ENCODE measurements around the gene ANKMY1. TPM values are rescaled to one million over a fixed set of nuclear protein-coding genes. Genes with fewer than 3 reads are reported as not detected.
"Not testable (repeated sequence)": the region's sequence is repeated elsewhere in the genome, so short reads cannot be mapped to it uniquely, and the experiment has no call there.

ANKMY1 gene
- total and polyA plus RNA-seq, 9 donors, result 5.2 to 10.8 (median 7.7) TPM

DNA sequence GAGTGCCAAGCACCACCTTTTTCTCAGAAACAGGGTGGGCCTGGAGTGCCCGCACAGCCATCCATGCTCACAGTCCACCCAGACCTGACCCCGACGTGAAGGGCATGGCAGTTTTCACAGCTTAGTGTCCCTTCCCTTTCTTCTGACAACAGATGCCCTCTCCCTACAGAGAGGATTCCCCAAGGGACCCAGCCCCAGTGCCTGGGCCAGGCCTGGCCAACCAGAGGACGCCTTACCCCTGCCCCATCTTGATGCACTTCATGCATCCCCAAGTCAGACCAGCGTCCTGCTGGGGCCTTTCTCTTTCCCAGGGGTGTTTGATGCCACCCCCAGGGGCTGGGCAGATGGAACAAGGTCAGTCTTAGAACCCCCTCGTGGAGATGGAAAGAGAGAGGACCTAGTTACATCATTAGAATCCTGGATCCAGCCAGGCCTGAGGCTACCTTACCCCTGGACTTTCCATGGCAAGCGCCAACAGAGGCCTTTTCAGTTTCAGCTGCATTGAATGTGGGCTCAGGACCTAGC lies 3.8 kb downstream of the ANKMY1 start:
- Histone ChIP-seq H3K4me1 (ENCODE audit: control insufficient read depth, insufficient read depth, low read length) (peaks cover 20% of the 10 kb centered on the region), H3K36me3 (ENCODE audit: control insufficient read depth, insufficient read depth, low read length) (peaks cover 23% of the 10 kb centered on the region)
- no peak for DNase-seq

GRCh38 chr2:240551811-240552210 lies 6.0 kb downstream of the ANKMY1 start:
- WGBS (ENCODE audit: insufficient coverage), result no CpG with 5 or more reads among the region's 1 CpG
- no peak for DNase-seq
- no peaks in the 10 kb centered on the region for H3K27me3 ChIP-seq (ENCODE audit: control insufficient read depth, insufficient read depth, low read length)
- H3K4me3 ChIP-seq (ENCODE audit: low read length), result no peak overlapping the region
- H3K36me3 ChIP-seq (ENCODE audit: control insufficient read depth, insufficient read depth, low read length), result peaks cover 23% of the 10 kb centered on the region
- H3K9me3 ChIP-seq (replicated peaks; ENCODE audit: control insufficient read depth, low read depth, low read length), result peaks cover 2% of the 10 kb centered on the region
- H3K27ac ChIP-seq (ENCODE audit: low read length), result no peak overlapping the region
- peaks cover 4% of the 10 kb centered on the region for H3K4me1 ChIP-seq (ENCODE audit: control insufficient read depth, insufficient read depth, low read length)

More for the DNA sequence above, 3.8 kb downstream of the ANKMY1 start:
- H3K27ac ChIP-seq (ENCODE audit: low read length), result no peak overlapping the region
- WGBS (ENCODE audit: insufficient coverage), result 90% methylated on average over 5 of the region's 7 CpGs
- H3K9me3 ChIP-seq (replicated peaks; ENCODE audit: control insufficient read depth, low read depth, low read length), result peaks cover 2% of the 10 kb centered on the region
- no peak overlapping the region for H3K4me3 ChIP-seq (ENCODE audit: low read length)
- H3K27me3 ChIP-seq (ENCODE audit: control insufficient read depth, insufficient read depth, low read length), result peaks cover 4% of the 10 kb centered on the region

DNA sequence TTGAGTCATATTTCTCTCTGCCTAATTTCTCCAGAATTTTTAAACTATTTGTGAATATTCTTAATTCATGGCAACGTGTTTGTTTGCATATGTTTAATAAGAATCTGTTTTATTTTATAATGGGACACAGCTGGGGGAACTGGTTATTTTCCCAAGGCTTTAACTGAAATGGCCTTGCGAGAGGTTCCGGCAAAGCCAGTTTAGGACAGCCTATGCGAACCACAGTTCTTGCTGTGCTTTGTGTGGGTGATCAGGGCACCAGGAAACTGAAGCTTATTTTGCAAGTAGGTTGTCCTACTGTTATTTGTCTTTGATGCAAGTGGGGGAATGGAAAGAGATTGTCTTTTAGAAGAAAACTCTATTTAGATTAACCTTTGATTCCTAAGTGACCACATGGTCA lies 6.5 kb downstream of the ANKMY1 start:
- peaks cover 23% of the 10 kb centered on the region for H3K36me3 ChIP-seq (ENCODE audit: control insufficient read depth, insufficient read depth, low read length)
- peaks cover 2% of the 10 kb centered on the region for H3K9me3 ChIP-seq (replicated peaks; ENCODE audit: control insufficient read depth, low read depth, low read length)
- no peak overlapping the region for H3K4me3 ChIP-seq (ENCODE audit: low read length)
- H3K27me3 ChIP-seq (ENCODE audit: control insufficient read depth, insufficient read depth, low read length), result no peaks in the 10 kb centered on the region
- H3K4me1 ChIP-seq (ENCODE audit: control insufficient read depth, insufficient read depth, low read length), result peaks cover 3% of the 10 kb centered on the region
- WGBS (ENCODE audit: insufficient coverage), result 96% methylated on average over 3 of the region's 4 CpGs
- no peak for DNase-seq
- H3K27ac ChIP-seq (ENCODE audit: low read length), result no peak overlapping the region

DNA sequence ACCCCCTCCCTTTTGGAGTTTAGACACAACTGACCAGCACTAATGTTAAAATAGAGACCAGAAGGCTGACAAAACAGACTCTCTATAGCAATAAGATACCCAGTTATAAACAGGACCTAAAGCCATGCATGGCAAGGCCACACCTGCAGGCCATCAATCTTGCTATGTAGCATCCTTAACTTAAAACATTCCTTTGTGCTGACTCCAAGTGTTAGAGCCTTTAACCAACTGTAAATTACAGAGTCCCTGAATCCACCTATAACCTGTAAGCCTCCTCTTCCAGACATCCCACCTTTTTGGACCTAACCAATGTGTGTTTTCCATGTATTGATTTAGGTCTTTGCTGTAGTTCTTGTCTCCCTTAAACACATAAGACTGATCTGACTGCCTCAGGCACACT lies 17.9 kb downstream of the ANKMY1 start:
- DNase-seq, result no peak
- Histone ChIP-seq H3K4me3 (ENCODE audit: low read length) (no peak overlapping the region), H3K27ac (ENCODE audit: low read length) (no peak overlapping the region), H3K4me1 (ENCODE audit: control insufficient read depth, insufficient read depth, low read length) (no peaks in the 10 kb centered on the region), H3K9me3 (replicated peaks; ENCODE audit: control insufficient read depth, low read depth, low read length) (no peaks in the 10 kb centered on the region), H3K36me3 (ENCODE audit: control insufficient read depth, insufficient read depth, low read length) (peaks cover 14% of the 10 kb centered on the region), H3K27me3 (ENCODE audit: control insufficient read depth, insufficient read depth, low read length) (no peaks in the 10 kb centered on the region)

DNA sequence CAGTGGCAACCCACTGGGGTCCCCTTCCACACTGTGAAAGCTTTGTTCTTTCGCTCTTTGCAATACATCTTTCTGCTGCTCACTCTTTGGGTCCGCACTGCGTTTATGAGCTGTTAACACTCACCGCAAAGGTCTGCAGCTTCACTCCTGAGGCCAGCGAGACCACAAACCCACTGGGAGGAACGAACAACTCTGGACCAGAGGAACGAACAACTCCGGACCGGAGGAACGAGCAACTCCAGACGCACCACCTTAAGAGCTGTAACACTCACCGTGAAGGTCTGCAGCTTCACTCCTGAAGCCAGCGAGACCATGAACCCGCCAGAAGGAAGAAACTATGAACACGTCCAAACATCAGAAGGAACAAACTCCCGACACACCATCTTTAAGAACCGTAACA lies 18.7 kb downstream of the ANKMY1 start:
- not testable (repeated sequence) for H3K4me3 ChIP-seq (ENCODE audit: low read length); H3K27ac ChIP-seq (ENCODE audit: low read length); DNase-seq; H3K4me1 ChIP-seq (ENCODE audit: control insufficient read depth, insufficient read depth, low read length); H3K27me3 ChIP-seq (ENCODE audit: control insufficient read depth, insufficient read depth, low read length); H3K9me3 ChIP-seq (replicated peaks; ENCODE audit: control insufficient read depth, low read depth, low read length)
- H3K36me3 ChIP-seq (ENCODE audit: control insufficient read depth, insufficient read depth, low read length), result peaks cover 14% of the 10 kb centered on the region
- WGBS (ENCODE audit: insufficient coverage), result 96% methylated on average over 15 of the region's 17 CpGs

- no peaks in the 10 kb centered on the region for H3K27me3 ChIP-seq (ENCODE audit: control insufficient read depth, insufficient read depth, low read length)
- peaks cover 14% of the 10 kb centered on the region for H3K36me3 ChIP-seq (ENCODE audit: control insufficient read depth, insufficient read depth, low read length)
- H3K9me3 ChIP-seq (replicated peaks; ENCODE audit: control insufficient read depth, low read depth, low read length), result no peaks in the 10 kb centered on the region
- WGBS (ENCODE audit: insufficient coverage), result 90% methylated on average over 35 of the region's 43 CpGs
- DNase-seq, result no peak
- no peaks in the 10 kb centered on the region for H3K4me1 ChIP-seq (ENCODE audit: control insufficient read depth, insufficient read depth, low read length)
- H3K4me3 ChIP-seq (ENCODE audit: low read length), result no peak overlapping the region
- no peak overlapping the region for H3K27ac ChIP-seq (ENCODE audit: low read length)
These were observed 19.6 kb downstream of the ANKMY1 start for GRCh38 chr2:240538031-240538780.

DNA sequence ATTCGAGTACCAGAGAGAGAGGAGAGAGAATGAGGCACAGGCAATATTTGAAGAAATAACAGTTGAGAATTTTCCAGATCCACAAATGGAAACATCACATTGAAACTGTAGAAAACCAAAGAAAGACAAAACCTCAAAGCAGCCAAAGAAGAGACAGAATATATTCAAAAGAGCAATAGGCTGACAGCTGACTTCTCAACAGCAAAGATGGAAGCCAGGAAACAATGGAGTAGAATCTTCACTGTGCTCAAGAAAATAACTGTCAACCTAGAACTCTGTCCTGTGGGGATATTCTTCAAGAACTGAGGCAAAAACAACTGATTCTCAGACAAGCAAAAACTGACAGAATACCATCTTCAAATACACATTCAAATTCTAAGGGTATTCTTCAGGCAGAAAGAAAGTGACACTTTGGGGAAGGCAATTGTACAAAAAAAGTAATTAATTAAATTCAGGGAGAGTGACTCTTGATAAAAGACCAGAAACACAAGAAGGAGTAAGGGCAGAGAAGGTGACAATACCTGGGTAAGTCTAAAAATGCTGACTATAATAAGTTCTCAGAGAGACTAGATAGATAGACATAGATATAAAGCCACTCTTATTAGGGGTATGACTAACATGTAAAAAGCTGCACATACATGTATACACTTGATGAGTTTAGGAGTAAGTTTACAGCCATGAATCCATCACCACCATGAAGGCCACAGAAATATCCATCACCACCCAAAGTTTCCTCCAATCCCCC lies 25.6 kb downstream of the ANKMY1 start:
- WGBS (ENCODE audit: insufficient coverage), result no CpG with 5 or more reads among the region's 1 CpG
- peaks cover 29% of the 10 kb centered on the region for H3K9me3 ChIP-seq (replicated peaks; ENCODE audit: control insufficient read depth, low read depth, low read length)
- H3K4me1 ChIP-seq (ENCODE audit: control insufficient read depth, insufficient read depth, low read length), result no peaks in the 10 kb centered on the region
- DNase-seq, result no peak
- no peak overlapping the region for H3K27ac ChIP-seq (ENCODE audit: low read length)
- H3K36me3 ChIP-seq (ENCODE audit: control insufficient read depth, insufficient read depth, low read length), result peaks cover 6% of the 10 kb centered on the region
- H3K4me3 ChIP-seq (ENCODE audit: low read length), result no peak overlapping the region
- no peaks in the 10 kb centered on the region for H3K27me3 ChIP-seq (ENCODE audit: control insufficient read depth, insufficient read depth, low read length)

GRCh38 chr2:240531038-240531437 lies 26.8 kb downstream of the ANKMY1 start:
- no peak overlapping the region for H3K4me3 ChIP-seq (ENCODE audit: low read length)

GRCh38 chr2:240530181-240530580 lies 27.6 kb downstream of the ANKMY1 start:
- peaks cover 15% of the 10 kb centered on the region for H3K36me3 ChIP-seq (ENCODE audit: control insufficient read depth, insufficient read depth, low read length)
- WGBS (ENCODE audit: insufficient coverage), result 85% methylated on average over 6 of the region's 7 CpGs
- no peaks in the 10 kb centered on the region for H3K4me1 ChIP-seq (ENCODE audit: control insufficient read depth, insufficient read depth, low read length)
- H3K4me3 ChIP-seq (ENCODE audit: low read length), result no peak overlapping the region
- H3K9me3 ChIP-seq (replicated peaks; ENCODE audit: control insufficient read depth, low read depth, low read length), result peaks cover 29% of the 10 kb centered on the region
- no peaks in the 10 kb centered on the region for H3K27me3 ChIP-seq (ENCODE audit: control insufficient read depth, insufficient read depth, low read length)
- no peak overlapping the region for H3K27ac ChIP-seq (ENCODE audit: low read length)
- no peak for DNase-seq

More at GRCh38 chr2:240531038-240531437, 26.8 kb downstream of the ANKMY1 start:
- Histone ChIP-seq H3K27ac (ENCODE audit: low read length) (no peak overlapping the region), H3K9me3 (replicated peaks; ENCODE audit: control insufficient read depth, low read depth, low read length) (peaks cover 29% of the 10 kb centered on the region), H3K4me1 (ENCODE audit: control insufficient read depth, insufficient read depth, low read length) (no peaks in the 10 kb centered on the region), H3K27me3 (ENCODE audit: control insufficient read depth, insufficient read depth, low read length) (no peaks in the 10 kb centered on the region), H3K36me3 (ENCODE audit: control insufficient read depth, insufficient read depth, low read length) (peaks cover 7% of the 10 kb centered on the region)
- DNase-seq, result no peak
- no CpG with 5 or more reads among the region's 5 CpGs for WGBS (ENCODE audit: insufficient coverage)

GRCh38 chr2:240529344-240529999 lies 28.3 kb downstream of the ANKMY1 start:
- Histone ChIP-seq H3K36me3 (ENCODE audit: control insufficient read depth, insufficient read depth, low read length) (peaks cover 16% of the 10 kb centered on the region), H3K9me3 (replicated peaks; ENCODE audit: control insufficient read depth, low read depth, low read length) (peaks cover 29% of the 10 kb centered on the region)
- 92% methylated on average over 11 of the region's 16 CpGs for WGBS (ENCODE audit: insufficient coverage)

More at GRCh38 chr2:240529344-240529999, 28.3 kb downstream of the ANKMY1 start:
- Histone ChIP-seq H3K4me1 (ENCODE audit: control insufficient read depth, insufficient read depth, low read length) (no peaks in the 10 kb centered on the region), H3K4me3 (ENCODE audit: low read length) (no peak overlapping the region), H3K27ac (ENCODE audit: low read length) (no peak overlapping the region), H3K27me3 (ENCODE audit: control insufficient read depth, insufficient read depth, low read length) (no peaks in the 10 kb centered on the region)
- DNase-seq, result no peak
